OCI-M1 (cell line): ENCODE results near the gene CTPS1.

Source experiments
- DNase-seq: peaks from one replicate; lab custom pipeline; 2025; lab: John Stamatoyannopoulos, UW

The CTPS1 gene, protein sequence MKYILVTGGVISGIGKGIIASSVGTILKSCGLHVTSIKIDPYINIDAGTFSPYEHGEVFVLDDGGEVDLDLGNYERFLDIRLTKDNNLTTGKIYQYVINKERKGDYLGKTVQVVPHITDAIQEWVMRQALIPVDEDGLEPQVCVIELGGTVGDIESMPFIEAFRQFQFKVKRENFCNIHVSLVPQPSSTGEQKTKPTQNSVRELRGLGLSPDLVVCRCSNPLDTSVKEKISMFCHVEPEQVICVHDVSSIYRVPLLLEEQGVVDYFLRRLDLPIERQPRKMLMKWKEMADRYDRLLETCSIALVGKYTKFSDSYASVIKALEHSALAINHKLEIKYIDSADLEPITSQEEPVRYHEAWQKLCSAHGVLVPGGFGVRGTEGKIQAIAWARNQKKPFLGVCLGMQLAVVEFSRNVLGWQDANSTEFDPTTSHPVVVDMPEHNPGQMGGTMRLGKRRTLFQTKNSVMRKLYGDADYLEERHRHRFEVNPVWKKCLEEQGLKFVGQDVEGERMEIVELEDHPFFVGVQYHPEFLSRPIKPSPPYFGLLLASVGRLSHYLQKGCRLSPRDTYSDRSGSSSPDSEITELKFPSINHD

DNA sequence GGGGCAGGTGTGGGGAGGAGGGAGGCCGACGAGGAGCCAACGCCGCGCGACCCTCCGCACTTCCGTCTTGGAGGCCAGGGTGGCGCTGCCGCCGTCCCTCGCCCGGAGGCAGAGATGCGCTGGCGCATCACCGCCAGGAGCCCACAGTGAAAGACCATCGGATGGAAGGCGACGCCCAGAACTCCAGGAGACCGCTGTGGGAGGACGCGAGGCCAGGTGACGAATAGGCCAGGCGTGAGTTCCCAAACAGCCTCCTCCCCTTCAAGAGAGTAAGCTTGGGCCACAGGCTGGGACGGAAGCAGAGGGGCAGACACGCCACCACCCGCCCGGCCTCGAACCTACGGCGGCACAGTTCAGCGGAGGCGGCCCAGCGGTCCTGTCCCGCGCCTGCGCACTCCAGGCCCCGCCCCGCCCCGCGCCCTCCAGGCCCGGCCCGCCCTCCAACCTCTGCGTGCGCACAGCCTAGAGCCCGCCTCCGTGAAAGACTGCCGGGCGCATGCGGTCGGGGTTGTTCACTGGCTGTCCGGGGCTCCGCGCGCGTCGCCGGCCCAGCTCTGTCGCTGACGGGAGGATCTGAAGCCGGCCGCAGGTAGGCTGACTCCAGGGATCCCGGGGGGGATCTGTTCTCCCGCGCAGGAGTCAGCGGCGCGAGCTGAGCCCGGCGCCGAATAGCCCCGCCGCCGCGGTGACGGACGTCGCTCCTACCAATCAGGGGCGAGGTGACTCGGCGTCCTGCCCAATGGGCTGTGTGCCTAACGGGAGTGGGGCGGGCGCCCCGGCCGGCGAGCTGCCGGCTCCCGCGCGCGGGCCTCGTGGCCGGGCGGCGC is at the start of gene CTPS1:
Gene CTPS1 (plus strand): TSS at position 456 of the 827 bp plus-strand sequence. CDS start 3,595 bp downstream, outside the sequence.
- peak; percentile 96 for DNase-seq

DNA sequence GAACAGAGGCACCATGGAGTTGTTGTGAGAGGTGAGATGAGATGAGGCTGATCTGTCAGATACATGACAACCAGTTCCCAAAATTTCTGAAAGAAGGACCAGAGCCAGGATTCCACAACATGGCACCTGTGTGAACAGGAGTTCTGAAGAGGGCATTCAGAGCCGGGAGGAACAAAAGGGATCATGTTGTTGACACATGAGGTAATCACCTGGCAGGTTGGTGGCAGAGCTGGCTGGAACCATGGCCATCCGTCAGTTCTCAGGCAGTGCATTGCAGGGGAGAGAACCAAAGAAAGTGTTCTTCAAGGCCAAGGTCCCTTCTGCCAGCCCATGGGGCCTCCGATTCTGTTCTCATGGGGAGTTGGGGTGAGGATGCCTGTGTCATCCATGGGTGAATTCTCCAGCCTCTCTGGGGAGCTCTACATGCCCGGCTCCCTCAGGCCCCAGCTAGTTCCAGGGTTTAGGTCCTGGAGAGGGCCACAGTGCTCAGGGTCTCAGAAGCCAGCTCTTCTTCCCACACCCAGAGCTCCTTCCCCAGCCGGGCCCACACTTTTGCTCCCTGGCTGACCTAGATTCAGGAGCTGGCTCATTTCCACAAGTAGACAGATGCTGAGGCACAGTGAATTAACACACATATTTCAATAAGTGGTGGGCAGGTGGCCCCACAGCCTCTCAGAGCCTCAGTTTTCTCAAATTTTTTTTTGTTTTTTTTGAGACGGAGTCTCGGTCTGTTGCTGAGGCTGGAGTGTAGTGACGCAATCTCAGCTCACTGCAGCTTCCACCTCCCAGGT is 49.1 kb upstream of the CTPS1 start:
- DNase-seq, result no peak

DNA sequence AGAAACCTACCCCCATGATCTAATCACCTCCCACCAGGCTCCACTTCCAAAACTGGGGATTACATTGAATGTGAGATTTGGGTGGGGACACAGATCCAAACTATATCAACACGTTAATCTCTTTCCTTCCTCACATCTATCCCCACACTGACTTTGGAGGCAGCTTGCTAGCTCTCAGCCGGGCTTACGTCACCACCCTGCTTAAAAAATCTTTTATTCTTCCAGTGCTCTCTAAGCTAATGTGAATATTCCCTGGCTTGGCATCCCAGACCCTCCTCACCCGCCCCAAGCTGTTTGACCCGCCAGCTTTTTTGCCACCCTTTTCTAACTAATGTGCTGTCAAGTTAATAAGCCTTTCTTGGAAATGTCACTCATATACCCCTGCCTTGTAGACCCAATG is 47.9 kb upstream of the CTPS1 start:
- DNase-seq, result no peak

DNA sequence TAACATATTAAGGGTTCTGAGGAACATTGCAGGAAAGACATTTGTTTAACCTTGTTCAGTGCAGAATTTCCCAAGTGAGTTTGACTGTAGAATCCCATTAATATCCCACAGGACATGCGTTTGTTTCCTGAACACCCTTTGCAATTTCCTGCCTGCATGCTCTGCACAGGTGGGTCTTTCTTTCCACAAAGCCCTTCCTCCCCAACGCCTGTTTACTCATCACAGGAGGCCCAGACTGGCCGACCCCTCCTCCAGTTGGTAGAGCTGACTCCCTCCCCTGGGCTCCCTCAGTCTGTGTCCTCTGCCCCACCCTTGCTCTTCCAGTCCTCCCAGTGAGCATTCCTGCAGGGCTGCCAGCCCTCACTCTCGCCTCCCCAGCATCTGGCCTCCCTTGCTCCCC is 47.5 kb upstream of the CTPS1 start:
- DNase-seq, result no peak

DNA sequence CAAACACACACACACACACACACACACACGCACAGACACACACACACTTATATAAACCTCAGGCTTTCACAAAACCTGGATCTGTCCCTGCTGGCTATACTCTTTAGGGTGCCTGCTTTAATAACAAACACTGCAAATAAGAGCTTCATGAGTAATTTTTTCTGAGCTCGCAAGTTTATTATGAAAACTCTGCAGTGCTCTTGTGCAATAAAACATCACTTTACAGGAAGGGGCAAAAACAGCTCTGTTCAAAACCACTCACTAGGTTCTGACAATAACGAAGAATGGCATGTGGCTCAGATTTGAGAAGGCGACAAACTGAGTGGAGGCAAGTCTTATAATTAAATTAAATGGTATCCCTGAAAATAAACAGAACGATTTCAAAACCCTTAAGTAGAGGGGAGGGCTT is 42.6 kb upstream of the CTPS1 start:
- no peak for DNase-seq

DNA sequence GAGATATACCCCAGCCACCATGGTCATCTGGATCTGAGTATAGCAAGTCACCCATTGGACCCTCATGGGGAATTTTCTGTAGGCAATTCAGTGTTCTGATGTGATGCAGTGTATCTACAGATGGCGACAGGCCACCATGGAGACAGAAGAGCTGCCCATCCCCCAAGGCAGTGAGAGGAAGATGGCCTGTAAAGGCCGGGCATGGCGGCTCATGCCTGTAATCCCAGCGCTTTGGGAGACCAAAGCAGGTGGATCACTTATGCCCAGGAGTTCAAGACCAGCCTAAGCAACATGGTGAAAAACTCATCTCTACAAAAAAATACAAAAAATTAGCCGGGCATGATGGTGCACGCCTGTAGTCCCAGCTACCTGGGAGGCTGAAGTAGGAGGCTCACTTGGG is 41.1 kb upstream of the CTPS1 start:
- DNase-seq, result no peak

DNA sequence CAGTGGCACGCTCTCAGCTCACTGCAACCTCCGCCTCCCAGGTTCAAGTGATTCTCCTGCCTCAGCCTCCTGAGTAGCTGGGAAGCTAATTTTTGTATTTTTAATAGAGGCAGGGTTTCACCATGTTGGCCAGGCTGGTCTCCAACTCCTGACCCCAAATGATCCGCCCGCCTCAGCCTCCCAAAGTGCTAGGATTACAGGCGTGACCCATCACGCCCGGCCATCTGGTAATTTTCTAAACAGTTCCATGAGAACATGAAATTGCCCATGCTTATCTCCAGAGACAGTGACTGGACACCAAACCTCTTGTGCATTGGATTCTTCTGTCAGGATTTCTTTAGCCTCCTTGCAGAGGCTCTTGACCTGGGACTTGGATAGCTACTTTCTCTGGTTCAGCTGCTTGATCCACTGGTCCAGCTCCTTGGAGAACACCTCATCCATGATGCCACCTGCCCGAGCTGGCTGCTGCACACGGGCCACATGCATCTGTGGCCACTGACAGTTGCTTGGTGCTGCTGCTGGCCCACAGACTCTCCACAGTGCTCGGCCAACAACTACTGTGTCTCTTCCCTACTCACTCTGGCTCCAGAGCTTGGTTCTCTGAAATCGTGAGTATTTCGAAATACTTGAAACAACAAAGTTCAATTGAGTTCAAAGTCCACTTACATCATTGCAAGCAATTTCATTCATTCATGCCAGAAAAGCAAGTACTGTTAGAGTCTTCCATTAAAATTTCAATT is 40.0 kb upstream of the CTPS1 start:
- DNase-seq, result peak; percentile 79

DNA sequence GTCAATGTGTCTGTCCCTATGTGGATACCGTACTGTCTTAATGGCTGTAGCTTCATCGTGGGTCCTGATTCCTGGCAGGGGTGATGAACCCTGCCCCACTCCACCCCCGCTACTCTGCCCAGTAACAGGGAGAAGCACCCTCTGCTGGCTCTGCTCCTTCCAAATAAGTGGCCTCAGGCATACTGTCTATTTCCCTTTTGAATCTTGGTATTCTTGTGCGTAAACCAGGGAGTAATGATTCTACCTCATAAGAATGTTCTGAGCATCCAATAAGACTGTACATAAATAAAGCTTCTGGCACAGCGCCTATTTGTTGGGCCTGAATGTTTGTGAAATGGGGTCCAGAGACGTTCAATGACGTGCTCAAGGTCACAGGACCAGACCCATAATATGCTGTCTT is 35.2 kb upstream of the CTPS1 start:
- DNase-seq, result no peak

DNA sequence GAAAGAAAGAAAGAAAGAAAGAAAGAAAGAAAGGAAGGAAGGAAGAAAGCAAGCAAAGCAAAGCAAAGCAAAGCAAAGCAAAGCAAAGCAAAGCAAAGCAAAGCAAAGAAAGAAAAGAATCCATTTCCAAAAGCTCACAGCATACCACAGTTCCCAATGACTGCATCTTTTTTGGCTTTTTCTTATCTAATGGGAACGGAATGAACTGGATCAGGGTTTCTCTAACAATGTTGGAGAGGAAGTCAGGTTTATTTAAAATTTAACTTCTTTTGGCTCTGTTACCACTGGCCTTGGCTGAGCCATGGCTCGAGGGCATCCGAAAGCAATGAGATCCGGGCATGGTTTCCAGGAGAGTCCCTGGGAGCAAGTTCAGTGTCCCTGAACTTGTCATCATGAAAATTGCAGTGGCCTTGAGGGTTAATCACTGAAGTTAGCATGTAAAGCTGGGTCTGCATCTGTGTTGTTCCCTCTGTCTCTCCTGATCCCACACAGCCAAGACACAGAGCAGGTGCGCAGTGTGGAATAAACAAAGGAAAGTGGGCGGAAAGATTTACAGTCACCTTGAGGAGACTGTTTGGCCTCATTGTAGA is 34.6 kb upstream of the CTPS1 start:
- no peak for DNase-seq

DNA sequence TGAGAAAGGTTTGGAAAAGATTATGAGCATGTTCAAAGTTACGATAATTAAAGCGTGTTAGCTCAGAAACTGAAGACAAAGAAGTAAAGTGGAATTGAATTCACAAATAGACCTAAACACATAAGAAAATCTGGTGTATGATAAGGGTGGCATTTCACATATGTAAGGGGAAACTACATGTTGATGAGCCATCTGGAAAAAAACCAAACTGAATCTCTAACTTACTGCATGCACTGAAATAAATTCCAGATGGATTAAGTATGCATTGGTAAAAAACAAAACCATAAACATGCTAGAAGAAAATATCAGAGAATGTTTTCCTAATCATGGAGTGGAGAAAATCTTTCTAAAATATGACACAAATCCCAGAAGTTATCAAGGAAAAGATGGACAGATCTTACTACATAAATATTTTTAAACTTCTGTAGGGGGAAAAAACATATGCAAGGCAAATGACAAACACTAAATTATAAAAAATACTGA is 34.0 kb upstream of the CTPS1 start:
- DNase-seq, result no peak

DNA sequence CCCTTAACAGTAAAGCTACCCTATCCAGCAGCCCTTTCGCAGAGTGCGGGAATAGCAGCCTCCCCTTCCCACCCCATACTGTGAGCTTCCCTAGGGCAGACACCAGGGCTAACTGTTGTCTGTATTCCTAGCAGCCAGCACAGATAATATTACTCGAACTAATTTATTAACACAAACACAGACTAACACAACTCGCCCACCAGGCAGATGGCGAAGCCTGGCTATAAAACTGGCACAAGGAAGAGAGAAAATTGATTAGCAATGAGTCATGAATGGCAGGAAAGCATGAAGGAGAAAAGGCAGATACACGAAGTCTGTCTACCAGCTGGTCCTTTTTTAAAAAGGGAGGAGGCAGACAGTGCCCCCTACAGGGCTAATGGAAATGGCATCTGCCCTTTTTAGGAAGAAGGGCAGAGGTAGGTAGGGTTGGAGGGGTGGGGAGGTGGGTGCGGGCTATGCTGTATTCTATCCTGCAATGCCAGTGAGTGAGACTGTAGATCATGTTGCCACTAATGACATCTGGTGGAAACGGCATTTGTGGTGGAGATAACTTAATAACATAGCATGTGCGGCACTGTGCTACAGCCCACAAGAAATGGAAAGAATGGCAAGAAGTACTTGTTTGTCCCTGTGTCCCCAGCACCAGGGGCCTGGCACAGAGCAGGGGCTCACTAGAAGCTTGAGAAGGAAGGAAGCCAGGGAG is 30.6 kb upstream of the CTPS1 start:
- peak; percentile 90 for DNase-seq

DNA sequence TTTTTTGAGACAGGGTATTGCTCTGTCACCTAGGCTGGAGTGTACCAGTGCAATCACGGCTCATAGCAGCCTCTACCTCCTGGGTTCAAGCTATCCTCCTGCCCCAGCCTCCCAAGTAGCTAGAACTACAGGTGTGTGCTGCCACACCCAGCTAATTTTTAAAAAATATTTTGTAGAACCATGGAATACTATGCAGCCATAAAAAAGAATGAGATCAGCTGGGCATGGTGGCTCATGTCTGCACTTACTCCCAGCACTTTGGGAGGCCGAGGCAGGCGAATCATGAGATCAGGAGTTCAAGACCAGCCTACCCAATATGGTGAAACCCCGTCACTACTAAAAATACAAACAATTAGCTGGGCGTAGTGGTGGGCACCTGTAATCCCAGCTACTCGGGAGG is 29.9 kb upstream of the CTPS1 start:
- no peak for DNase-seq

DNA sequence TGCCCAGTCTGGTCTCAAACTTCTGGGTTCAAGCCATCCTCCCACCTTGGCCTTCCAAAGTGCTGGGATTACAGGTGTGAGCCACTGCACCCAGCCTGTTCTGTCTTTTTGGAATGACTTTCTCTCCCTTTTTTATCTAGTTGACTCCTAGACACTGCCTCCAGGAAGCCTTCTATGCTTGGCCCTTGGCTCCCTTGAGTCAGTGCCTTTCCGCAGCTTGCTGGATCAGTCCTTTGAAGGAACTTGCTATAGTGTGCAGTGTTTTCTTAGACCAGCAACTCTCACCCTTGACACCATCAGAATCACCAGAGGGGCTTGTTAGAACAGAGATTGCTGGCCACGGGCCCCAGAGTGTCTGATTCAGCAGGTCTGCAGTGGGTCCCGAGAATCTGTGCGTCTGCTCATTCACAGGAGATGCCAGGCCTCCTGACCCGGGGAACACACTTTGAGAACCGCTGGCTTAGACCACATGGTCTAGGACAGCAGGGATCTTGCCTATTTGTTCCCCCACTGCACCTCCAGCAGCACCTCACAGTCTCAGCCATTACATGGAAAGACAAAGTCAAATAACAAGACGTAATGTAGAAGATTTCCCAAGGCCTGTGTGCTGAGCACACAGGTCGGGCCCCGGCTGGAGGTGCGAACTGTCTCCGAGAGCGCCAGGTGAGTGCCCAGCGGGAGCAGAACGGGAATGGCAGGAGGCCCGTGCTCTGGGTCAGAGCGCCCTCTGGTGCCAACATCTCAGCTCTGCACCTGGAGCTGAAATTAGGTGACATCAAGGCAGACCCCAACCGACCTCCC is 27.4 kb upstream of the CTPS1 start:
- peak; percentile 75 for DNase-seq

DNA sequence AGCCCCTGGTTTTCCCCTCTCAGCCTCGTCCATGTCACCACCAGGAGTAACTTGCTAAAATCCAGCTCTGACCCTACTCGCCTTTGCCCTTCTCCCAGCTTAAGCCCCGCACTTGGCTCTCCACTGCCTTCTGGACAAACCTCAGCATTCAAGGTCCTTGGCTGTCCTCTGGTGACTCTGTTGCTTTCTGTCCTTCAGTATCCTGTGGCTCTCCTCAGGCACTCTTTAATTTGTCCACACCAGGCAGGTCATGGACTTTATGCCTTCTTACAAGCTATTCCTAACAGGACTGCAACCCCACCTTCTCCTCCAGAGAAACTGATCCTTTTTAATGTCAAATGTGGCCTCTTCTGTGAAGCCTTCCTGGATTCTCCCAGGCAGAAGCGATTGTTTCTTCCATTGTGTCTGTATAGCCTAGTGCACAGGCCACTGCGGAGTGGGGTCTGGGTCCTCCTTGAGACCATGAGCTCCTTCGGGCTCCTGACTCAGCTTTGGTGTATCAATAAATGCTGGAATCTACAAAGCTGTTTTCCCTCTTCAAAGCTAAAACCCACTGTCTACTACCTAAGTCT is 26.7 kb upstream of the CTPS1 start:
- no peak for DNase-seq

DNA sequence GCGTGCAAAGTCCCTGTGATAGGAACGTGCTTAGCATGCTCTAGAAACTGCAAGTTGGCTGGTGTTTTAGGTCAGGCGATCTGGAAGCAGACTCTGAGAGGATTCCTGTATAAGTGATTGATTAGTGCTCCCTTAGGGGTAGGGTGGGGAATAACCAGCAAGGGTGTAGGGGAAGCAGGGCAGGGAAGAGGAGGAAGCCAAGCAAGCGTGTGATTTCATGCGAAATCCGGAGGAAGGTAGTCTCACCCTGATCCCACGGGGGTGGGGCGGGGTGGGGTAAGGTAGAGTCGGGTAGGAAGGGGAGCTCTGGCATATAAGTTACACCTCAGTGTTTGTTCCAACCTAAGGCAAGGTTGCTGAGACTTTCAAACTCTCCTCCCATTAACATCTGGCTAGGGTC is 24.9 kb upstream of the CTPS1 start:
- DNase-seq, result no peak

DNA sequence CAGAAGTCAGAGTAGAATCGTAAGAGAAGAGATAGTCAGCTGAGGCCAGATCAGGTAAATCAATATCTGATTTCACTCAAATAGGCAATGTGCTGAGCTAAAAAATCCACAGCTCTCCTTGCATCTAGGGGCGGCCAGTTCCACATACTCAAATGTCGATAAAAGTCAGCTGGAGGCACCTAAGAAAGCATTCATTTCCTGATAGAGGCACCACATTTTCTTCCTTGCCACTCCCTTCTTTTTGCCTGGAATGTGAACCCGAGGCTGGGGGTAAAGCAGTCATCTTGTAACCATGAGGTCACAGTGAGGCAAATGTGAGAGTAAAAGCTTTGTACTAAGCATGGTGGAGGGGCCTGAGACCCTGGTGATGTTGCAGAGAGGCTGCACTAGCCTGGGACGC is 24.2 kb upstream of the CTPS1 start:
- DNase-seq, result no peak

DNA sequence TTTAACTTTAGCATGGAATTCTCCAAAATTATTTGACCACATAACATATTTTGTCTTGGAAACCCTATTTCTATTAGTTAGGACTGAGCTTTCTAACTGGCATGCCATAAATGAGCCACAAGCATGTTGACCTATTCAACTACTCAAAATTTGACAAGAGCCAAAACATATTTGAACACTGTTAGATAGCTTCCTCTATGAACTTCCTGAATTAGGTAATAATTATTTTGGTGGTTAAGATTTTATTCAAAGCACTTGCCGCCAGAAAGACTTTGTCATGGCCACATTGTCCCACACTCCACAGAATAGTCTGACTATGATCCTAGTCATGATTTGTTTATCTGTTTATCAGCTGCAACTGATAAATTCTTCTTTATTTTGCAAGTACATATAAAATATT is 23.1 kb upstream of the CTPS1 start:
- no peak for DNase-seq

DNA sequence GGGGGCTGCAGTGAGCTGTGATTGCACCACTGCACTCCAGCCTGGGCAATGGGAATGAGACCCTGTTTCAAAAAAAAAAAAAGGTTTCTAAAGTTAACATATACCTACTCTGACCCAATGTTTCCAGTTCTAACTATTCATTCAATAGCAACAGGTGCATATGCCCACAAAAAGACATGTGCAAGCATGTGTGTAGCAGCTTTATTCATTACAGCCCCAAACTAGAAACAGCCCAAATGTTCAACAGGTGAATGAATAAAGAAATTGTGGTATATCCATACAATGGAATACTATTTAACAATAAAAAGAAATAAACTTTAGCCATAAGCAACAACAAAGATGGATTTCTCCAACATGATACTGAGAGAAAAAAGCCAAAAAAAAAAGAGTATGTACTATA is 21.3 kb upstream of the CTPS1 start:
- DNase-seq, result no peak

DNA sequence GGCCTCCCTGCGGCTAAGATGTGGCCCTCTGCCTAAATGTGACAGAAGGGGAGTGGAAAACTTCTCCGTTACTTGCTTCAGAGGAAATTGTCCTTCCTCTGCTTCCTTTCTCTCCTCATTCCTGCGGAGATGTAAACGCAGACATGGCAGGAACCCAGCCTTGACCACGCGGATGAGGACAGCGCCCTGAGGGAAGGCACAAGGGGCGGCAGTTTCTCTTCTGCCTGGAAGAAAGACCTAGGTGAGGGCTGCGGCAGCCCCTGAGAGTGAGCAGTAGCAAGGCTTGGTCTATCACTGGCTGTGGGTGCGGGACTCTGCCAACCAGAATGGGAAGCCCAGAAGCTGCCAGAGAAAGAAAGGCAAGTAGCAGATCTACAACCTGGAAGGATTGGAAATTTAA is 14.0 kb upstream of the CTPS1 start:
- no peak for DNase-seq
